Midbrain (tissue), 1 donor: Measurements from ENCODE around the gene OR51L1.

Source experiments
- DNase-seq: peaks from one replicate; lab custom pipeline; 2025; lab: John Stamatoyannopoulos, UW

OR51L1 gene

DNA sequence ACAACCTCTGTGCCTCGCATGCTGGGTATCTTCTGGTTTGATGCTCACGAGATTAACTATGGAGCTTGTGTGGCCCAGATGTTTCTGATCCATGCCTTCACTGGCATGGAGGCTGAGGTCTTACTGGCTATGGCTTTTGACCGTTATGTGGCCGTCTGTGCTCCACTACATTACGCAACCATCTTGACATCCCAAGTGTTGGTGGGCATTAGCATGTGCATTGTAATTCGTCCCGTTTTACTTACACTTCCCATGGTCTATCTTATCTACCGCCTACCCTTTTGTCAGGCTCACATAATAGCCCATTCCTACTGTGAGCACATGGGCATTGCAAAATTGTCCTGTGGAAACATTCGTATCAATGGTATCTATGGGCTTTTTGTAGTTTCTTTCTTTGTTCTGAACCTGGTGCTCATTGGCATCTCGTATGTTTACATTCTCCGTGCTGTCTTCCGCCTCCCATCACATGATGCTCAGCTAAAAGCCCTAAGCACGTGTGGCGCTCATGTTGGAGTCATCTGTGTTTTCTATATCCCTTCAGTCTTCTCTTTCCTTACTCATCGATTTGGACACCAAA is 52.2 kb downstream of the OR51L1 start:
- no peak for DNase-seq
